ENCODE results near the gene RNF151. TPM values are rescaled to one million over a fixed set of nuclear protein-coding genes. Genes with fewer than 3 reads are reported as not detected.

Gene RNF151
- total and polyA plus RNA-seq, 10 of the 15 experiments (the other 5 are each of a cell fraction or from before 2014, with no cell fraction given): 0.17 to 0.56 TPM; not detected in 8

GRCh38 chr16:2004795-2005517, 38.3 kb downstream of the RNF151 start:
- intact Hi-C loops (cut with micrococcal nuclease; ENCODE audit: unreplicated experiment) (loop anchor here (5.0 kb wide), 1 partner anchor 147 kb away; no protein-coding TSS in a partner anchor), in situ Hi-C loops (cut with MboI) (no loop called here)
- Histone ChIP-seq H3K4me3 (0 out of 2 replicates have a peak overlapping the region, but pooled peaks have one; percentile 1), H4K20me1 (ENCODE audit: control insufficient read depth, insufficient read depth) (peaks cover 6% of the 10 kb centered on the region), H3K79me2 (ENCODE audit: control insufficient read depth, insufficient read depth, low read length) (peaks cover 59% of the 10 kb centered on the region), H3K36me3 (ENCODE audit: control insufficient read depth in 2 of 2, insufficient read depth in 2 of 2, low read length in 1 of 2) (peaks cover 0 to 35% of the 10 kb centered on the region in 2 experiments; a peak in 3 of 4 replicates), H3K9me3 (replicated peaks; ENCODE audit: control insufficient read depth, insufficient read depth, low read length) (no peaks in the 10 kb centered on the region), H3K4me1 (ENCODE audit: control insufficient read depth, insufficient read depth, low read length) (peaks cover 15% of the 10 kb centered on the region), H2AFZ (ENCODE audit: control insufficient read depth, low read depth, low read length) (no peak overlapping the region), H3K9ac (ENCODE audit: control insufficient read depth, insufficient read depth, low read length) (no peak overlapping the region), H3K27me3 (replicated peaks in 1 of 2; ENCODE audit: control insufficient read depth in 2 of 2, insufficient read depth in 2 of 2, low read length in 1 of 2) (no peaks in the 10 kb centered on the region), H3K4me2 (ENCODE audit: control insufficient read depth, insufficient read depth) (peak overlapping the region; percentile 43; the same call in 1 of the 2 replicates), H3K27ac (ENCODE audit: control insufficient read depth, insufficient read depth) (no peak overlapping the region)
- ChIA-PET POLR2A (interaction anchor here (0.9 to 2.2 kb wide), 5 partner anchors 9 to 150 kb away, joined by 3 to 10 read pairs (median 5); partner anchors contain the start of genes NOXO1, RPS2 and TRAF7), CTCF (interaction anchor here (0.8 to 4.3 kb wide), 15 partner anchors 12 to 482 kb away, joined by 3 to 54 read pairs (median 6); partner anchors contain the start of genes MLST8, NOXO1, NTHL1 and RAB26), SMC1A (ENCODE audit: uncharacterized antibody, unreplicated experiment) (interaction anchor here (0.5 to 2.1 kb wide), 3 partner anchors 115 to 247 kb away, joined by 3 to 14 read pairs (median 3); partner anchors contain the start of gene ECI1), RAD21 (ENCODE audit: unreplicated experiment) (no interaction called here)
- WGBS (ENCODE audit: insufficient coverage, insufficient replicate concordance, low lambda C conversion rate, missing lambda C conversion rate): 85% methylated on average over 23 of the region's 34 CpGs
- ATAC-seq (no peak), FAIRE-seq (no peak), DNase-seq (ENCODE audit: low read depth, low spot score) (no peak)
- no TSS peak for BruUV-seq (replicated peaks)
- no peak for TF ChIP-seq IKZF1 (conservative IDR thresholded peaks at IDR 0.05)
- no peak for TF ChIP-seq CEBPZ (IDR thresholded peaks at IDR 0.05; ENCODE audit: low read depth, low read length)
- TF ChIP-seq SREBF1 (IDR thresholded peaks at IDR 0.05; ENCODE audit: low read length): no peak
- no peak for TF ChIP-seq ZBTB33 (IDR thresholded peaks at IDR 0.05)
- TF ChIP-seq DPF2 (IDR thresholded peaks at IDR 0.05): no peak
- no peak for TF ChIP-seq MAX (IDR thresholded peaks at IDR 0.05; ENCODE audit: low read depth, low read length)
- TF ChIP-seq STAT3 (IDR thresholded peaks at IDR 0.05; ENCODE audit: low read depth, low read length): no peak
- TF ChIP-seq GATAD2B (conservative IDR thresholded peaks at IDR 0.05; ENCODE audit: low read depth): no peak
- no peak for TF ChIP-seq MXI1 (IDR thresholded peaks at IDR 0.05; ENCODE audit: low read depth, low read length)
- no peak for TF ChIP-seq ZNF207 (IDR thresholded peaks at IDR 0.05; ENCODE audit: borderline replicate concordance)

Data from GM12878 (cell line).